K562 (cell line): Measurements from ENCODE around the gene AGO1. TPM values are rescaled to one million over a fixed set of nuclear protein-coding genes. Genes with fewer than 3 reads are reported as not detected.

ENCODE experiments used
- CBX3 ChIP-seq, 2 experiments: IDR thresholded peaks; 1 replicate in 1 of 2; 2 replicates in 1 of 2; pipeline ENCODE4 v1.6.1; 2012; ENCODE audit warnings: inconsistent platforms in 2 of 2, low read length in 2 of 2, borderline replicate concordance in 1 of 2, control low read depth in 1 of 2
- EGR1 ChIP-seq: fragments of 450-650 bp; conservative IDR thresholded peaks from 2 replicates; pipeline ENCODE4 v1.6.1; 2017; ENCODE audit warnings: mild to moderate bottlenecking
- EHMT2 ChIP-seq: fragments of 450-650 bp; IDR thresholded peaks from 2 replicates; pipeline ENCODE4 v1.6.1; 2018; ENCODE audit warnings: antibody characterized with exemption
- HIVEP1 ChIP-seq: fragments of 250-450 bp; sonication (Bioruptor Pico); IDR thresholded peaks from 2 replicates; pipeline ENCODE4 v1.4.0; 2020; ENCODE audit warnings: mild to moderate bottlenecking
- HNRNPL ChIP-seq: fragments of 200-400 bp; formaldehyde crosslinking; IDR thresholded peaks from 2 replicates; pipeline ENCODE4 v1.6.1; 2017; ENCODE audit warnings: low read depth, mild to moderate bottlenecking, low read length
- MEIS2 ChIP-seq: fragments of 450-650 bp; IDR thresholded peaks from 2 replicates; pipeline ENCODE4 v1.6.1; 2014; ENCODE audit warnings: mild to moderate bottlenecking; ENCODE audit not compliant: partially characterized antibody
- MTA3 ChIP-seq: fragments of 450-650 bp; formaldehyde crosslinking; IDR thresholded peaks from 2 replicates; pipeline ENCODE4 v1.6.1; 2017; ENCODE audit warnings: mild to moderate bottlenecking, borderline replicate concordance
- PML ChIP-seq: IDR thresholded peaks from 2 replicates; pipeline ENCODE4 v1.6.1; 2012; ENCODE audit warnings: low read length, inconsistent platforms
- PURB ChIP-seq: sonication (generic); formaldehyde crosslinking; IDR thresholded peaks from 2 replicates; pipeline ENCODE4 v1.9.0; 2021; ENCODE audit warnings: low read depth, mild to moderate bottlenecking, missing genetic modification reagents
- RUNX1 ChIP-seq: sonication (generic); IDR thresholded peaks from 2 replicates; pipeline ENCODE4 v1.6.1; 2016; ENCODE audit warnings: antibody characterized with exemption, low read depth
- SLC30A9 ChIP-seq: fragments of 250-450 bp; sonication (Bioruptor Pico); IDR thresholded peaks from 2 replicates; pipeline ENCODE4 v1.8.0; 2022; ENCODE audit warnings: mild to moderate bottlenecking, moderate library complexity
- SPI1 ChIP-seq: IDR thresholded peaks from 2 replicates; pipeline ENCODE4 v1.6.1; 2011; ENCODE audit warnings: low read depth, low read length, control low read depth, borderline replicate concordance
- STAG1 ChIP-seq: sonication (generic); formaldehyde crosslinking; IDR thresholded peaks from 2 replicates; pipeline ENCODE4 v1.5.0; 2020; ENCODE audit warnings: missing genetic modification reagents, borderline replicate concordance
- TCF3 ChIP-seq: sonication (generic); formaldehyde crosslinking; IDR thresholded peaks from 2 replicates; pipeline ENCODE4 v1.4.0; 2020; ENCODE audit warnings: mild to moderate bottlenecking, missing genetic modification reagents
- TRIM28 ChIP-seq: fragments of 450-650 bp; IDR thresholded peaks from 2 replicates; pipeline ENCODE4 v1.6.1; 2017
- WHSC1 ChIP-seq: IDR thresholded peaks from one replicate; pipeline ENCODE4 v1.6.1; 2012; ENCODE audit warnings: low read length, control low read depth, inconsistent platforms
- ZNF764 ChIP-seq: fragments of 250-450 bp; sonication (Bioruptor Pico); IDR thresholded peaks from 2 replicates; pipeline ENCODE4 v1.4.0; 2020; ENCODE audit warnings: low read depth, mild to moderate bottlenecking, moderate library complexity
- polyA plus RNA-seq, 8 experiments: library from polyadenylated mRNA; depleted of rRNA in 4 of 8; stranded (reverse) in 5 of 8; unstranded in 3 of 8; fragments of >200 nt; fragmentation: Nextera tagmentation in 2 of 8; fragmentation: Illumina TruSeq in 1 of 8; extraction: Ambion mirVana in 2 of 8; extraction: Trizol in 1 of 8; gene quantifications; 2 replicates each; pipeline versions ENCODE4 v1.2.1 to v1.2.3, GENCODE V29; 2011 to 2014; ENCODE audit warnings: inconsistent platforms in 1 of 8, missing spikeins in 1 of 8
- total RNA-seq, 7 experiments: library from RNA; depleted of rRNA in 6 of 7; stranded (reverse); fragments of >200 nt in 6 of 7; fragmentation: Illumina TruSeq in 2 of 7; extraction: Trizol in 2 of 7; gene quantifications; 2 replicates each; pipeline versions ENCODE4 v1.2.1 to v1.2.3, GENCODE V29; 2011 to 2021; ENCODE audit warnings: low replicate concordance in 1 of 7
- TF ChIP-seq, protein P1 (sequence below): IDR thresholded peaks from 3 replicates; pipeline ENCODE4 v1.6.1; 2011; ENCODE audit warnings: borderline replicate concordance, mild to moderate bottlenecking, moderate library complexity; ENCODE audit not compliant: insufficient read length; ENCODE audit errors: extremely low read depth
- TF ChIP-seq, protein P2 (sequence below), 3 experiments: fragments of 200-800 bp in 1 of 3; sonication (Bioruptor generic) in 1 of 3; sonication (generic) in 1 of 3; formaldehyde crosslinking in 1 of 3; IDR thresholded peaks; 2 replicates each; pipeline versions ENCODE4 v1.6.1 to v1.8.0; 2016 to 2022; ENCODE audit warnings: mild to moderate bottlenecking in 2 of 3, missing compliant biosample characterization in 2 of 3, missing genetic modification characterization in 2 of 3, missing genetic modification reagents in 1 of 3
- TF ChIP-seq, protein P3 (sequence below): fragments of 450-650 bp; formaldehyde crosslinking; IDR thresholded peaks from 2 replicates; pipeline ENCODE4 v1.4.0; 2022; ENCODE audit warnings: missing genetic modification characterization
- TF ChIP-seq, protein P4 (sequence below): sonication (generic); formaldehyde crosslinking; IDR thresholded peaks from 2 replicates; pipeline ENCODE4 v1.8.0; 2022; ENCODE audit warnings: mild to moderate bottlenecking, missing genetic modification reagents
- TF ChIP-seq, protein P5 (sequence below): sonication (generic); formaldehyde crosslinking; IDR thresholded peaks from 2 replicates; pipeline ENCODE4 v1.9.0; 2022; ENCODE audit warnings: mild to moderate bottlenecking, missing genetic modification reagents

Gene AGO1
- total and polyA plus RNA-seq, 9 of the 15 experiments (the other 6 are each of a cell fraction or from before 2014, with no cell fraction given) = 7.3 to 64.2 (median 26.0) TPM

DNA sequence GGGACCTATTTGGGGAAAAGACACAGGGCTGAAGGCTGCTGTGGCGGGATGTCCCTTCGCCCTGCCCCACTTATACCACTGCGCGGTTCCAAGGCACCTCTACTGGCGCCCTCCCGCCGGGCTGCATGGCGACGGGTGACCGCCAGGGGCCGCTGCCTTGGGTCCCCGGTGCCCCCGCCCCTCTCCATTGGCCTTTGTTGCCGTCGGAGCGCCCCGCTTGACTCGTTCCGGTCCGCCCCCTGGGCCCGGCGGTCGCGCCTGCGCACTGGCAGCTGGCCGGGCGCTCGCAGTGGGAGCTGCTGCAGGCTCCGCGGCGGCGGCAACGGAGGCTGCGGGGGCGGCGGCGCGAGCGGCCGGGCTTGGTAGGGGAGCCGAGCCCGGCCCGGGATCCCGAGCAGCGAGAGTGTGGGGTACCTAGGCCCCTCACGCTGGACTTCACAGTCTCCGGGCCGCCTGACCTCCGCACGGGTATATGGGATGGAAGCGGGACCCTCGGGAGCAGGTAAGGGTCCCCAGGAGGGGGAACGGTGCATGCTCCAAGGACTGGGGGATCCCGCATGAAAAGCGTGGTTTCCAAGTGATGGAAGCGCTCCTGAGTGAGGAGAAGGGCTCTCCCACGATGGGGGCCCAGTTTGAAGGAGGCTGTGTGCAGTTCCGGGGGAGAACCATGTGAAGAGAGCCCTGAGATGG, at the start of gene AGO1 (continued):
- TF ChIP-seq SLC30A9 = no peak
- TF ChIP-seq ZNF764 (CRISPR knock-in tag) = peak; percentile 99
- TF ChIP-seq, protein P1, sequence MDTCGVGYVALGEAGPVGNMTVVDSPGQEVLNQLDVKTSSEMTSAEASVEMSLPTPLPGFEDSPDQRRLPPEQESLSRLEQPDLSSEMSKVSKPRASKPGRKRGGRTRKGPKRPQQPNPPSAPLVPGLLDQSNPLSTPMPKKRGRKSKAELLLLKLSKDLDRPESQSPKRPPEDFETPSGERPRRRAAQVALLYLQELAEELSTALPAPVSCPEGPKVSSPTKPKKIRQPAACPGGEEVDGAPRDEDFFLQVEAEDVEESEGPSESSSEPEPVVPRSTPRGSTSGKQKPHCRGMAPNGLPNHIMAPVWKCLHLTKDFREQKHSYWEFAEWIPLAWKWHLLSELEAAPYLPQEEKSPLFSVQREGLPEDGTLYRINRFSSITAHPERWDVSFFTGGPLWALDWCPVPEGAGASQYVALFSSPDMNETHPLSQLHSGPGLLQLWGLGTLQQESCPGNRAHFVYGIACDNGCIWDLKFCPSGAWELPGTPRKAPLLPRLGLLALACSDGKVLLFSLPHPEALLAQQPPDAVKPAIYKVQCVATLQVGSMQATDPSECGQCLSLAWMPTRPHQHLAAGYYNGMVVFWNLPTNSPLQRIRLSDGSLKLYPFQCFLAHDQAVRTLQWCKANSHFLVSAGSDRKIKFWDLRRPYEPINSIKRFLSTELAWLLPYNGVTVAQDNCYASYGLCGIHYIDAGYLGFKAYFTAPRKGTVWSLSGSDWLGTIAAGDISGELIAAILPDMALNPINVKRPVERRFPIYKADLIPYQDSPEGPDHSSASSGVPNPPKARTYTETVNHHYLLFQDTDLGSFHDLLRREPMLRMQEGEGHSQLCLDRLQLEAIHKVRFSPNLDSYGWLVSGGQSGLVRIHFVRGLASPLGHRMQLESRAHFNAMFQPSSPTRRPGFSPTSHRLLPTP = no peak
- TF ChIP-seq TCF3 = peak; percentile 31
- TF ChIP-seq RUNX1 = no peak
- TF ChIP-seq, protein P2, sequence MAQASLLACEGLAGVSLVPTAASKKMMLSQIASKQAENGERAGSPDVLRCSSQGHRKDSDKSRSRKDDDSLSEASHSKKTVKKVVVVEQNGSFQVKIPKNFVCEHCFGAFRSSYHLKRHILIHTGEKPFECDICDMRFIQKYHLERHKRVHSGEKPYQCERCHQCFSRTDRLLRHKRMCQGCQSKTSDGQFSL (CRISPR knock-in tag; IDR thresholded peaks at IDR 0.05) = no peak
- TF ChIP-seq, protein P2 (tag; IDR thresholded peaks at IDR 0.05) = no peak
- TF ChIP-seq WHSC1 = no peak
- TF ChIP-seq MEIS2 = peak; percentile 85
- TF ChIP-seq EGR1 = peak; percentile 77
- no peak for TF ChIP-seq SPI1
- TF ChIP-seq, protein P3, sequence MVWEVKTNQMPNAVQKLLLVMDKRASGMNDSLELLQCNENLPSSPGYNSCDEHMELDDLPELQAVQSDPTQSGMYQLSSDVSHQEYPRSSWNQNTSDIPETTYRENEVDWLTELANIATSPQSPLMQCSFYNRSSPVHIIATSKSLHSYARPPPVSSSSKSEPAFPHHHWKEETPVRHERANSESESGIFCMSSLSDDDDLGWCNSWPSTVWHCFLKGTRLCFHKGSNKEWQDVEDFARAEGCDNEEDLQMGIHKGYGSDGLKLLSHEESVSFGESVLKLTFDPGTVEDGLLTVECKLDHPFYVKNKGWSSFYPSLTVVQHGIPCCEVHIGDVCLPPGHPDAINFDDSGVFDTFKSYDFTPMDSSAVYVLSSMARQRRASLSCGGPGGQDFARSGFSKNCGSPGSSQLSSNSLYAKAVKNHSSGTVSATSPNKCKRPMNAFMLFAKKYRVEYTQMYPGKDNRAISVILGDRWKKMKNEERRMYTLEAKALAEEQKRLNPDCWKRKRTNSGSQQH (CRISPR knock-in tag) = no peak
- TF ChIP-seq CBX3 (IDR thresholded peaks at IDR 0.05; ENCODE audit: borderline replicate concordance in 1 of 2, low read length in 2 of 2) = no peak; a peak in 1 of 3 replicates
- no peak for TF ChIP-seq STAG1
- TF ChIP-seq EHMT2 = peak; percentile 33; the same call in 1 of the 2 replicates
- TF ChIP-seq PML = no peak; the same call in 1 of the 2 replicates
- TF ChIP-seq TRIM28 = no peak
- TF ChIP-seq PURB (CRISPR knock-in tag) = no peak
- TF ChIP-seq MTA3 = peak; percentile 56
- TF ChIP-seq HIVEP1 (CRISPR knock-in tag) = no peak
- TF ChIP-seq, protein P4, sequence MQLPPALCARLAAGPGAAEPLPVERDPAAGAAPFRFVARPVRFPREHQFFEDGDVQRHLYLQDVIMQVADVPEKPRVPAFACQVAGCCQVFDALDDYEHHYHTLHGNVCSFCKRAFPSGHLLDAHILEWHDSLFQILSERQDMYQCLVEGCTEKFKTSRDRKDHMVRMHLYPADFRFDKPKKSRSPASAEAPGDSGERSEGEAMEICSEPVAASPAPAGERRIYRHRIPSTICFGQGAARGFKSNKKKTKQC (CRISPR knock-in tag) = peak; percentile 20; the same call in 1 of the 2 replicates
- TF ChIP-seq HNRNPL = peak; percentile 79
- TF ChIP-seq, protein P5, sequence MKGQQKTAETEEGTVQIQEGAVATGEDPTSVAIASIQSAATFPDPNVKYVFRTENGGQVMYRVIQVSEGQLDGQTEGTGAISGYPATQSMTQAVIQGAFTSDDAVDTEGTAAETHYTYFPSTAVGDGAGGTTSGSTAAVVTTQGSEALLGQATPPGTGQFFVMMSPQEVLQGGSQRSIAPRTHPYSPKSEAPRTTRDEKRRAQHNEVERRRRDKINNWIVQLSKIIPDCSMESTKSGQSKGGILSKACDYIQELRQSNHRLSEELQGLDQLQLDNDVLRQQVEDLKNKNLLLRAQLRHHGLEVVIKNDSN (CRISPR knock-in tag) = no peak
